IPS-20b (cell line): ENCODE results near the gene LGALS7.
"Not testable (repeated sequence)": the region's sequence is repeated elsewhere in the genome, so short reads cannot be mapped to it uniquely, and the experiment has no call there.

Source experiments
- H3K27ac ChIP-seq: one replicate; pipeline ENCODE4 v1.5.1; 2013; ENCODE audit warnings: low read length
- H3K27me3 ChIP-seq: 2 replicates; pipeline ENCODE4 v1.6.1; 2013; ENCODE audit warnings: mild to moderate bottlenecking, low read length, inconsistent platforms; ENCODE audit not compliant: insufficient read depth
- H3K36me3 ChIP-seq: 2 replicates; pipeline ENCODE4 v1.6.1; 2013; ENCODE audit warnings: low read depth, mild to moderate bottlenecking, inconsistent platforms, low read length, moderate library complexity; ENCODE audit not compliant: insufficient read depth
- H3K4me1 ChIP-seq: 2 replicates; pipeline ENCODE4 v1.6.1; 2013; ENCODE audit warnings: mild to moderate bottlenecking, control low read depth, inconsistent platforms, low read length, moderate library complexity; ENCODE audit not compliant: insufficient read depth
- H3K4me3 ChIP-seq: 2 replicates; pipeline ENCODE4 v1.5.1; 2013; ENCODE audit warnings: mild to moderate bottlenecking, low read length, inconsistent platforms
- H3K9ac ChIP-seq: 2 replicates; pipeline ENCODE4 v1.6.1; 2013; ENCODE audit warnings: low read depth, mild to moderate bottlenecking, inconsistent platforms, low read length, moderate library complexity
- H3K9me3 ChIP-seq: 2 replicates; pipeline ENCODE4 v1.6.1; 2013; ENCODE audit warnings: mild to moderate bottlenecking, low read depth, low read length, inconsistent platforms; ENCODE audit not compliant: insufficient read depth

LGALS7 gene

GRCh38 chr19:38784224-38784623 is 10.9 kb upstream of the LGALS7 start:
- no peak overlapping the region for H3K4me3 ChIP-seq
- H3K27ac ChIP-seq: no peak overlapping the region
- no peak overlapping the region for H3K9ac ChIP-seq
- no peaks in the 10 kb centered on the region for H3K27me3 ChIP-seq
- no peaks in the 10 kb centered on the region for H3K36me3 ChIP-seq
- H3K4me1 ChIP-seq: no peaks in the 10 kb centered on the region
- H3K9me3 ChIP-seq: no peaks in the 10 kb centered on the region

GRCh38 chr19:38782212-38782611 is 8.9 kb upstream of the LGALS7 start:
- not testable (repeated sequence) for H3K4me3 ChIP-seq, H3K9ac ChIP-seq

GRCh38 chr19:38781058-38781457 is 7.7 kb upstream of the LGALS7 start:
- Histone ChIP-seq H3K9me3 (no peaks in the 10 kb centered on the region), H3K27me3 (no peaks in the 10 kb centered on the region), H3K36me3 (no peaks in the 10 kb centered on the region)

More at GRCh38 chr19:38782212-38782611, 8.9 kb upstream of the LGALS7 start:
- not testable (repeated sequence) for H3K27ac ChIP-seq, H3K27me3 ChIP-seq, H3K36me3 ChIP-seq, H3K9me3 ChIP-seq, H3K4me1 ChIP-seq

GRCh38 chr19:38780443-38780842 is 7.1 kb upstream of the LGALS7 start:
- Histone ChIP-seq H3K9me3 (no peaks in the 10 kb centered on the region), H3K4me1 (no peaks in the 10 kb centered on the region), H3K36me3 (no peaks in the 10 kb centered on the region), H3K4me3 (no peak overlapping the region), H3K27ac (no peak overlapping the region), H3K9ac (no peak overlapping the region), H3K27me3 (no peaks in the 10 kb centered on the region)

More at GRCh38 chr19:38781058-38781457, 7.7 kb upstream of the LGALS7 start:
- Histone ChIP-seq H3K4me3 (no peak overlapping the region), H3K4me1 (no peaks in the 10 kb centered on the region), H3K27ac (no peak overlapping the region), H3K9ac (no peak overlapping the region)

GRCh38 chr19:38778733-38779132 is 5.4 kb upstream of the LGALS7 start:
- no peak overlapping the region for H3K4me3 ChIP-seq
- H3K4me1 ChIP-seq: no peaks in the 10 kb centered on the region
- H3K27ac ChIP-seq: no peak overlapping the region
- H3K9me3 ChIP-seq: no peaks in the 10 kb centered on the region
- H3K9ac ChIP-seq: no peak overlapping the region
- no peaks in the 10 kb centered on the region for H3K36me3 ChIP-seq
- H3K27me3 ChIP-seq: no peaks in the 10 kb centered on the region

- Histone ChIP-seq H3K4me1 (no peaks in the 10 kb centered on the region), H3K9me3 (no peaks in the 10 kb centered on the region), H3K9ac (no peak overlapping the region)
Observed at GRCh38 chr19:38774181-38774950, 1.0 kb upstream of the LGALS7 start.

GRCh38 chr19:38771569-38771968 is 1.7 kb downstream of the LGALS7 start:
- not testable (repeated sequence) for H3K27ac ChIP-seq, H3K4me3 ChIP-seq, H3K27me3 ChIP-seq, H3K36me3 ChIP-seq, H3K4me1 ChIP-seq, H3K9me3 ChIP-seq, H3K9ac ChIP-seq

More at GRCh38 chr19:38774181-38774950, 1.0 kb upstream of the LGALS7 start:
- Histone ChIP-seq H3K27me3 (peaks cover 5% of the 10 kb centered on the region; the same call in 1 of the 2 replicates), H3K36me3 (no peaks in the 10 kb centered on the region), H3K27ac (no peak overlapping the region), H3K4me3 (no peak overlapping the region)

- H3K9ac ChIP-seq, H3K27me3 ChIP-seq, H3K36me3 ChIP-seq, H3K9me3 ChIP-seq, H3K4me1 ChIP-seq, H3K4me3 ChIP-seq, H3K27ac ChIP-seq: not testable (repeated sequence)
Observed at GRCh38 chr19:38770949-38771275, 2.4 kb downstream of the LGALS7 start.

GRCh38 chr19:38770228-38770948 is 2.9 kb downstream of the LGALS7 start:
- not testable (repeated sequence) for H3K36me3 ChIP-seq, H3K27me3 ChIP-seq, H3K27ac ChIP-seq, H3K4me1 ChIP-seq, H3K9ac ChIP-seq, H3K9me3 ChIP-seq
- peak overlapping the region; percentile 30; the same call in 1 of the 2 replicates for H3K4me3 ChIP-seq

- H3K27ac ChIP-seq: no peak overlapping the region
- peak overlapping the region; percentile 30; the same call in 1 of the 2 replicates for H3K4me3 ChIP-seq
- H3K9ac ChIP-seq: 0 out of 2 replicates have a peak overlapping the region, but pooled peaks have one; percentile 10
- H3K27me3 ChIP-seq: peaks cover 5% of the 10 kb centered on the region; the same call in 1 of the 2 replicates
- H3K4me1 ChIP-seq: no peaks in the 10 kb centered on the region
- H3K36me3 ChIP-seq: no peaks in the 10 kb centered on the region
- no peaks in the 10 kb centered on the region for H3K9me3 ChIP-seq
Observed at GRCh38 chr19:38769635-38770211, 3.6 kb downstream of the LGALS7 start.

GRCh38 chr19:38766276-38767047 is 6.9 kb downstream of the LGALS7 start:
- peaks cover 5% of the 10 kb centered on the region; the same call in 1 of the 2 replicates for H3K27me3 ChIP-seq
- H3K9me3 ChIP-seq: no peaks in the 10 kb centered on the region
- H3K4me1 ChIP-seq: no peaks in the 10 kb centered on the region
- no peak overlapping the region for H3K4me3 ChIP-seq
- H3K36me3 ChIP-seq: no peaks in the 10 kb centered on the region
- H3K9ac ChIP-seq: no peak overlapping the region
- no peak overlapping the region for H3K27ac ChIP-seq
